D341Med (cell line): ENCODE data around the gene PALLD.

ENCODE experiments used
- DNase-seq: peaks from one replicate; pipeline ENCODE4 v3.0.0; 2012; ENCODE audit warnings: low spot score

PALLD gene

GRCh38 chr4:168592676-168593075, 95.8 kb downstream of the PALLD start:
- no peak for DNase-seq

GRCh38 chr4:168593399-168593798, 96.5 kb downstream of the PALLD start:
- no peak for DNase-seq

- DNase-seq, result no peak
Observed at GRCh38 chr4:168594121-168594520, 97.3 kb downstream of the PALLD start.

- DNase-seq, result no peak
Observed at GRCh38 chr4:168598191-168598590, 101.3 kb downstream of the PALLD start.

GRCh38 chr4:168600796-168601583, 104.1 kb downstream of the PALLD start:
- DNase-seq, result no peak

GRCh38 chr4:168601899-168602298, 105.0 kb downstream of the PALLD start:
- no peak for DNase-seq

GRCh38 chr4:168604496-168605373, 107.9 kb downstream of the PALLD start:
- DNase-seq, result no peak

- DNase-seq, result no peak
Observed at GRCh38 chr4:168605411-168605810, 108.6 kb downstream of the PALLD start.

- DNase-seq, result no peak
Observed at GRCh38 chr4:168607215-168607614, 110.4 kb downstream of the PALLD start.

- DNase-seq, result no peak
Observed at GRCh38 chr4:168608771-168609170, 111.9 kb downstream of the PALLD start.

- no peak for DNase-seq
Observed at GRCh38 chr4:168609369-168609768, 112.5 kb downstream of the PALLD start.

GRCh38 chr4:168610911-168611530, 114.2 kb downstream of the PALLD start:
- DNase-seq, result no peak

GRCh38 chr4:168612450-168613135, 115.7 kb downstream of the PALLD start:
- no peak for DNase-seq

- DNase-seq, result no peak
Observed at GRCh38 chr4:168613869-168614268, 117.0 kb downstream of the PALLD start.

GRCh38 chr4:168614281-168615057, 117.6 kb downstream of the PALLD start:
- DNase-seq, result no peak

GRCh38 chr4:168615294-168616065, 118.6 kb downstream of the PALLD start:
- DNase-seq, result no peak

- no peak for DNase-seq
Observed at GRCh38 chr4:168618577-168619265, 121.9 kb downstream of the PALLD start.

GRCh38 chr4:168619266-168619631, 122.4 kb downstream of the PALLD start:
- DNase-seq, result no peak

- no peak for DNase-seq
Observed at GRCh38 chr4:168621806-168622589, 125.1 kb downstream of the PALLD start.
